ENCODE data around the gene EDEM3.

DNA sequence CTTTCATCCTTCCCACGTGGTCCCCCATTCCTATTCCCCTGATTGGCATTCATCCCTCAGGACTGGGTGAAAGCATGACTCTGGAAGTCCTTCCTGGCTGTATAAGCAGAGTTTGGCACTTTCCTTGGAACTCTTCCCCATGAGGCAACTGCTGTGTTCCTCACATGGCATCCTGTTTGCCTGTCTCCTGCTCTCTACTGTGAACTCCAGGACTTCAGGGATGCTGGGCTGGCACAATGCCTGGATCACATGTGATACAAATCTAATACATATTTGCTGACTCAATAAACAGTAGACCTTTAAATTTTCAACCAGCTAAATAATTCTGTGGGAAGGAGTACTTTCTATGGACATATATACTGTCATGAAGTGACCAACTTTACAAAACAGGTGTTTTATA lies 46.8 kb upstream of the EDEM3 start:
- TF ChIP-seq, protein P1, sequence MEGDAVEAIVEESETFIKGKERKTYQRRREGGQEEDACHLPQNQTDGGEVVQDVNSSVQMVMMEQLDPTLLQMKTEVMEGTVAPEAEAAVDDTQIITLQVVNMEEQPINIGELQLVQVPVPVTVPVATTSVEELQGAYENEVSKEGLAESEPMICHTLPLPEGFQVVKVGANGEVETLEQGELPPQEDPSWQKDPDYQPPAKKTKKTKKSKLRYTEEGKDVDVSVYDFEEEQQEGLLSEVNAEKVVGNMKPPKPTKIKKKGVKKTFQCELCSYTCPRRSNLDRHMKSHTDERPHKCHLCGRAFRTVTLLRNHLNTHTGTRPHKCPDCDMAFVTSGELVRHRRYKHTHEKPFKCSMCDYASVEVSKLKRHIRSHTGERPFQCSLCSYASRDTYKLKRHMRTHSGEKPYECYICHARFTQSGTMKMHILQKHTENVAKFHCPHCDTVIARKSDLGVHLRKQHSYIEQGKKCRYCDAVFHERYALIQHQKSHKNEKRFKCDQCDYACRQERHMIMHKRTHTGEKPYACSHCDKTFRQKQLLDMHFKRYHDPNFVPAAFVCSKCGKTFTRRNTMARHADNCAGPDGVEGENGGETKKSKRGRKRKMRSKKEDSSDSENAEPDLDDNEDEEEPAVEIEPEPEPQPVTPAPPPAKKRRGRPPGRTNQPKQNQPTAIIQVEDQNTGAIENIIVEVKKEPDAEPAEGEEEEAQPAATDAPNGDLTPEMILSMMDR (IDR thresholded peaks at IDR 0.05), result no peak
- no peak for TF ChIP-seq POLR2A (IDR thresholded peaks at IDR 0.05)

All from heart left ventricle (tissue), 13 donors.